ENCODE results near the gene RNF113B. TPM values are rescaled to one million over a fixed set of nuclear protein-coding genes. Genes with fewer than 3 reads are reported as not detected.
A peak's percentile ranks its signal among the peaks of the same experiment; 100 is the strongest.

Gene RNF113B
- total RNA-seq, 1 donor from 2014 or later, result not detected

GRCh38 chr13:98190889-98191444 lies 13.9 kb upstream of the RNF113B start:
- Mint-ChIP-seq H3K4me3 (no peak overlapping the region), H3K36me3 (ENCODE audit: low read depth) (no peaks in the 10 kb centered on the region), H3K4me1 (peaks cover 29% of the 10 kb centered on the region), H3K9me3 (no peaks in the 10 kb centered on the region), H3K27me3 (ENCODE audit: low read depth) (no peaks in the 10 kb centered on the region), H3K27ac (ENCODE audit: unreplicated experiment) (no peak overlapping the region)
- no peak for DNase-seq (ENCODE audit: low read depth, low spot score)
- no peak for TF ChIP-seq CTCF (conservative IDR thresholded peaks at IDR 0.05)

DNA sequence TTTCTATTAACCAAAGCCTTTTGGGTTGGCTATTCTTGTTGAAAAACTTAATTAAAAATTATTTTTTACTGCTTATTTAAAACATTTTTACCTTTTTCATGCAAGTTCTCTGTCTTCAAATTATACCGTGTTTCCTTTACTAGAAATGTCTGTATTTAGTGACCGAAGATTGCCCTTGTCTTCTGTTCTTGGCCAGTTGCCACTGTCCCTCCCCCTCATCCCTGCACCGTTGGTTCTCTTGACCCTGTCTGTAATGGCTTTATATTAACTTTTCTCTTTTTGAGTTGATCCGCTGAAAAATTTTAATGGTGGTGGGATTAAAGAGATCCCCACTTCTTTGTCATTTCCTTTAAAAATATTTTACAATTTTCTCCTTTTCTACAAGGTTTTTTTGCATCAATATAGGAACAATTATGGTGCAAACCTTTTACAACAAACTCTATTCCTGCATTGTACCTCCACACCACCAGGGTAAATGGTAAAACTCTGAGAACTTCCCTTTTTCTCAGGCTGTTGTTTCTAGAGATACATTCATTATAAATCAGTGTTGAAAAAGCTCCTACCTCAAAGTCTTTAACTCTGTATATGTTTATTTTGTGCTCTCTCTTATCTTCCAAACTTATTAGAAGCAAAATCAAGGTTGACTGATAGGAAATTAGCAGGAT lies 12.9 kb upstream of the RNF113B start:
- no peak overlapping the region for H3K4me3 Mint-ChIP-seq
- no peaks in the 10 kb centered on the region for H3K27me3 Mint-ChIP-seq (ENCODE audit: low read depth)
- TF ChIP-seq CTCF (conservative IDR thresholded peaks at IDR 0.05), result peak; percentile 39
- H3K4me1 Mint-ChIP-seq, result peaks cover 29% of the 10 kb centered on the region
- H3K36me3 Mint-ChIP-seq (ENCODE audit: low read depth), result no peaks in the 10 kb centered on the region
- peak overlapping the region; percentile 39 for H3K27ac Mint-ChIP-seq (ENCODE audit: unreplicated experiment)
- no peaks in the 10 kb centered on the region for H3K9me3 Mint-ChIP-seq
- no peak for DNase-seq (ENCODE audit: low read depth, low spot score)

GRCh38 chr13:98188544-98189166 lies 11.6 kb upstream of the RNF113B start:
- no peaks in the 10 kb centered on the region for H3K36me3 Mint-ChIP-seq (ENCODE audit: low read depth)
- TF ChIP-seq CTCF (conservative IDR thresholded peaks at IDR 0.05), result no peak
- no peak overlapping the region for H3K27ac Mint-ChIP-seq (ENCODE audit: unreplicated experiment)
- no peaks in the 10 kb centered on the region for H3K9me3 Mint-ChIP-seq
- H3K4me1 Mint-ChIP-seq, result peaks cover 29% of the 10 kb centered on the region
- no peak for DNase-seq (ENCODE audit: low read depth, low spot score)
- H3K4me3 Mint-ChIP-seq, result no peak overlapping the region
- no peaks in the 10 kb centered on the region for H3K27me3 Mint-ChIP-seq (ENCODE audit: low read depth)

GRCh38 chr13:98187965-98188261 lies 10.8 kb upstream of the RNF113B start:
- no peak for TF ChIP-seq CTCF (conservative IDR thresholded peaks at IDR 0.05)
- Mint-ChIP-seq H3K9me3 (no peaks in the 10 kb centered on the region), H3K27ac (ENCODE audit: unreplicated experiment) (peak overlapping the region; percentile 37), H3K4me3 (no peak overlapping the region), H3K4me1 (peaks cover 32% of the 10 kb centered on the region), H3K36me3 (ENCODE audit: low read depth) (no peaks in the 10 kb centered on the region), H3K27me3 (ENCODE audit: low read depth) (no peaks in the 10 kb centered on the region)
- DNase-seq (ENCODE audit: low read depth, low spot score), result no peak

GRCh38 chr13:98187155-98187964 lies 10.3 kb upstream of the RNF113B start:
- no peaks in the 10 kb centered on the region for H3K9me3 Mint-ChIP-seq
- no peak overlapping the region for H3K4me3 Mint-ChIP-seq
- TF ChIP-seq CTCF (conservative IDR thresholded peaks at IDR 0.05), result no peak
- H3K27me3 Mint-ChIP-seq (ENCODE audit: low read depth), result no peaks in the 10 kb centered on the region
- peaks cover 33% of the 10 kb centered on the region for H3K4me1 Mint-ChIP-seq
- DNase-seq (ENCODE audit: low read depth, low spot score), result no peak
- H3K27ac Mint-ChIP-seq (ENCODE audit: unreplicated experiment), result peak overlapping the region; percentile 37
- H3K36me3 Mint-ChIP-seq (ENCODE audit: low read depth), result no peaks in the 10 kb centered on the region

All from neural crest cell (in vitro differentiated cells).